ENCODE data around the gene MS4A4A. TPM values are rescaled to one million over a fixed set of nuclear protein-coding genes. Genes with fewer than 3 reads are reported as not detected.

The MS4A4A gene
- total and polyA plus RNA-seq, 7 experiments from 2014 or later: 0.62 to 6.9 (median 0.87) TPM; not detected in 3

DNA sequence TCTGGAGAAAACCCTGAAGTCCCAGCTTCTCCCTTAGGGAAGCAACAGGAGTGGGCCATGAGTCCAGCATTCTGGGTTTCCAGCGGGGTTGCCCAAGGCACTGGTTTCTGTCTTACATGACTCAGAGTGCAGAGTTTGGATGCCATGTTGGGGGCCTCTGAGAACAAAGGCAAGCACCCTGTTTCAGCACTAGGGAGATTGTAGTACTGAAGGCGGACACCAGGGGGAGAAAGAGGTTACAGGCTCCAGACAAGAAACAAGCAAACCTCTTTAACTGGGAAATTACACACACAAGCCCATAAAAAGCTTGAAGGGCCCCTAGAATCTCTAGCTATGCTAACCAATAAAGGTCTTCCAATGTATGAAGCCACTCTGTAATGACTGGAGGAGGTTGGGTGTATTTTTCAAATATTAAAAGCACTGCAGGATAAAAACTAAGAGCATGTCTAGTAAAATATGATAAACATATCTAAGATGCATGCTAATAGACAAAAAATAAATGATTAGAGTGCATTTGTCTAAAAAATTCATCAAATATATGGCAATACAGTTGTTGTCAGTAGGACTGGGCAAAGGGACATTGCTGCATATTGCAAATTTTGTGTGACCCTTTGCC is 53.6 kb downstream of the MS4A4A start:
- H3K27ac Mint-ChIP-seq: no peak overlapping the region
- ATAC-seq (peak; percentile 77), DNase-seq (peak; percentile 5 to 50 (median 35))
- H3K4me3 Mint-ChIP-seq: no peak overlapping the region
- CTCF ChIA-PET: interaction anchor here (0.6 to 1.5 kb wide), 2 partner anchors 8 to 13 kb away, joined by 3 read pairs; no protein-coding TSS in a partner anchor
- Histone ChIP-seq H3K36me3 (ENCODE audit: control insufficient read depth in 2 of 3, insufficient read depth in 3 of 3, low read length in 3 of 3) (no peaks in the 10 kb centered on the region), H3K4me1 (ENCODE audit: control insufficient read depth in 2 of 2, insufficient read depth in 2 of 2, low read length in 2 of 2) (no peaks in the 10 kb centered on the region), H3K27me3 (ENCODE audit: control insufficient read depth in 2 of 2, insufficient read depth in 2 of 2, low read length in 2 of 2) (no peaks in the 10 kb centered on the region), H3K4me3 (ENCODE audit: low read length) (no peak overlapping the region), H3K27ac (ENCODE audit: low read depth, low read length) (no peak overlapping the region), H3K9me3 (ENCODE audit: control insufficient read depth in 2 of 3, low read length in 3 of 3) (no peaks in the 10 kb centered on the region)
- intact Hi-C loops (cut with micrococcal nuclease): no loop called here
- no peaks in the 10 kb centered on the region for H3K4me1 Mint-ChIP-seq
- POLR2A ChIA-PET: no interaction called here
- H3K27me3 Mint-ChIP-seq: peaks cover 0 to 28% (median 13%) of the 10 kb centered on the region in 5 donors
- H3K9me3 Mint-ChIP-seq: peaks cover 0 to 7% (median 2%) of the 10 kb centered on the region in 11 donors
- H3K36me3 Mint-ChIP-seq: no peaks in the 10 kb centered on the region

- peaks cover 0 to 2% (median 0%) of the 10 kb centered on the region in 7 donors for H3K4me1 Mint-ChIP-seq
- H3K27ac Mint-ChIP-seq: no peak overlapping the region
- ChIA-PET CTCF (no interaction called here), POLR2A (no interaction called here)
- no peak overlapping the region for H3K4me3 Mint-ChIP-seq
- Histone ChIP-seq H3K4me1 (ENCODE audit: control insufficient read depth in 2 of 2, insufficient read depth in 2 of 2, low read length in 2 of 2) (no peaks in the 10 kb centered on the region), H3K4me3 (ENCODE audit: low read length) (no peak overlapping the region), H3K36me3 (ENCODE audit: control insufficient read depth in 2 of 3, insufficient read depth in 3 of 3, low read length in 3 of 3) (no peaks in the 10 kb centered on the region), H3K9me3 (ENCODE audit: control insufficient read depth in 2 of 3, low read length in 3 of 3) (no peaks in the 10 kb centered on the region), H3K27me3 (ENCODE audit: control insufficient read depth in 2 of 2, insufficient read depth in 2 of 2, low read length in 2 of 2) (no peaks in the 10 kb centered on the region), H3K27ac (ENCODE audit: low read depth, low read length) (no peak overlapping the region)
- peaks cover 0 to 32% (median 14%) of the 10 kb centered on the region in 5 donors for H3K27me3 Mint-ChIP-seq
- H3K36me3 Mint-ChIP-seq: no peaks in the 10 kb centered on the region
- DNase-seq (no peak), ATAC-seq (peak; percentile 20)
- intact Hi-C loops (cut with micrococcal nuclease): no loop called here
- no peaks in the 10 kb centered on the region for H3K9me3 Mint-ChIP-seq
These were observed 56.4 kb downstream of the MS4A4A start for GRCh38 chr11:60336767-60337391.

- Histone ChIP-seq H3K27me3 (ENCODE audit: control insufficient read depth in 2 of 2, insufficient read depth in 2 of 2, low read length in 2 of 2) (no peaks in the 10 kb centered on the region), H3K36me3 (ENCODE audit: control insufficient read depth in 2 of 3, insufficient read depth in 3 of 3, low read length in 3 of 3) (no peaks in the 10 kb centered on the region), H3K27ac (ENCODE audit: low read depth, low read length) (no peak overlapping the region), H3K4me1 (ENCODE audit: control insufficient read depth in 2 of 2, insufficient read depth in 2 of 2, low read length in 2 of 2) (no peaks in the 10 kb centered on the region), H3K4me3 (ENCODE audit: low read length) (no peak overlapping the region), H3K9me3 (ENCODE audit: control insufficient read depth in 2 of 3, low read length in 3 of 3) (no peaks in the 10 kb centered on the region)
- H3K9me3 Mint-ChIP-seq: no peaks in the 10 kb centered on the region
- H3K36me3 Mint-ChIP-seq: no peaks in the 10 kb centered on the region
- peaks cover 0 to 26% (median 15%) of the 10 kb centered on the region in 5 donors for H3K27me3 Mint-ChIP-seq
- no peak overlapping the region for H3K27ac Mint-ChIP-seq
- no peak for DNase-seq
- peaks cover 0 to 2% (median 0%) of the 10 kb centered on the region in 7 donors for H3K4me1 Mint-ChIP-seq
- H3K4me3 Mint-ChIP-seq: no peak overlapping the region
- POLR2A ChIA-PET: no interaction called here
- intact Hi-C loops (cut with micrococcal nuclease): no loop called here
- CTCF ChIA-PET: no interaction called here
- ATAC-seq: no peak
These were observed 57.6 kb downstream of the MS4A4A start for GRCh38 chr11:60338053-60338452.

- no peaks in the 10 kb centered on the region for H3K4me1 ChIP-seq (ENCODE audit: control insufficient read depth in 2 of 2, insufficient read depth in 2 of 2, low read length in 2 of 2)
- Mint-ChIP-seq H3K4me1 (peaks cover 0 to 2% (median 0%) of the 10 kb centered on the region in 7 donors), H3K9me3 (no peaks in the 10 kb centered on the region), H3K4me3 (no peak overlapping the region), H3K36me3 (no peaks in the 10 kb centered on the region), H3K27me3 (peaks cover 0 to 29% (median 15%) of the 10 kb centered on the region in 5 donors), H3K27ac (no peak overlapping the region)
- POLR2A ChIA-PET: no interaction called here
- H3K9me3 ChIP-seq (ENCODE audit: control insufficient read depth in 2 of 3, low read length in 3 of 3): no peaks in the 10 kb centered on the region
- no peak overlapping the region for H3K4me3 ChIP-seq (ENCODE audit: low read length)
- H3K27ac ChIP-seq (ENCODE audit: low read depth, low read length): no peak overlapping the region
- DNase-seq (no peak), ATAC-seq (no peak)
- CTCF ChIA-PET: no interaction called here
- intact Hi-C loops (cut with micrococcal nuclease): no loop called here
- no peaks in the 10 kb centered on the region for H3K27me3 ChIP-seq (ENCODE audit: control insufficient read depth in 2 of 2, insufficient read depth in 2 of 2, low read length in 2 of 2)
- H3K36me3 ChIP-seq (ENCODE audit: control insufficient read depth in 2 of 3, insufficient read depth in 3 of 3, low read length in 3 of 3): no peaks in the 10 kb centered on the region
These were observed 58.9 kb downstream of the MS4A4A start for GRCh38 chr11:60339356-60339755.

DNA sequence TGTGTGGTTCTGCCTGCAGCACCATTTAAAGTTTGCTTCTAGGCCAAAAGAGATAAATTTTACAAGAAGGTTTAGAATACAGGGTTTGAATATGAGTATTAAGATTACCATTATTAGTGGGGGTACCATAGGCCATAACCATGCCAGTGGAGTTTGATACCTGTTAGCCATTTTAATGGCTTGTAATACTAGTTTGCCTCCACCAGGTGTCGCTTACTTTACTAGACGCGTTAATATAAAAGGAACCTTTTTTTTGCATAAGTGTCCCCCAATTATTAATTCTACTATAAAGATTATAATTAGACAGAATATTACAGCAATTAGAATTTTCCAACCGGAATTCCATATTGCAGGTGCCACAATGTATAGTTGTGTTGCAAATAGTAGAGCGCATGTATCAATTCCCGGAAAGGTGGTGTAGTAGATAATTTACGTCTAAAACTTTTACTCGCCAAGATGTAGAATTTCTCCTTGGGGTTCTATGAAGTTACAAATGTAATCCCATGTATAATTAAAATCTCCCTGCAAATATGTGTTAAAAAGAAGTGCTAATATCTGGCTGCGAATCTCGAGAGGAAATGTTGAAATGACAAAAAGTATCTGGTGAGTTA is 62.7 kb downstream of the MS4A4A start:
- ChIA-PET POLR2A (no interaction called here), CTCF (no interaction called here)
- H3K4me3 ChIP-seq (ENCODE audit: low read length): no peak overlapping the region
- peaks cover 2 to 33% (median 20%) of the 10 kb centered on the region in 5 donors for H3K27me3 Mint-ChIP-seq
- no peaks in the 10 kb centered on the region for H3K9me3 ChIP-seq (ENCODE audit: control insufficient read depth in 2 of 3, low read length in 3 of 3)
- intact Hi-C loops (cut with micrococcal nuclease): loop anchor here in 1 of 2 donors (1.0 kb wide), 1 partner anchor 275 kb away; no protein-coding TSS in a partner anchor
- H3K9me3 Mint-ChIP-seq: no peaks in the 10 kb centered on the region
- H3K4me3 Mint-ChIP-seq: no peak overlapping the region
- no peak overlapping the region for H3K27ac ChIP-seq (ENCODE audit: low read depth, low read length)
- no peak overlapping the region for H3K27ac Mint-ChIP-seq
- no peaks in the 10 kb centered on the region for H3K36me3 ChIP-seq (ENCODE audit: control insufficient read depth in 2 of 3, insufficient read depth in 3 of 3, low read length in 3 of 3)
- peaks cover 0 to 2% (median 0%) of the 10 kb centered on the region in 7 donors for H3K4me1 Mint-ChIP-seq
- no peaks in the 10 kb centered on the region for H3K27me3 ChIP-seq (ENCODE audit: control insufficient read depth in 2 of 2, insufficient read depth in 2 of 2, low read length in 2 of 2)
- no peaks in the 10 kb centered on the region for H3K4me1 ChIP-seq (ENCODE audit: control insufficient read depth in 2 of 2, insufficient read depth in 2 of 2, low read length in 2 of 2)
- DNase-seq: peak in 2 of 9 donors; percentile 4 to 9
- no peaks in the 10 kb centered on the region for H3K36me3 Mint-ChIP-seq
- ATAC-seq: no peak

- Mint-ChIP-seq H3K27me3 (peaks cover 4 to 28% (median 24%) of the 10 kb centered on the region in 5 donors), H3K27ac (no peak overlapping the region), H3K4me1 (peaks cover 0 to 2% (median 0%) of the 10 kb centered on the region in 7 donors), H3K4me3 (no peak overlapping the region), H3K9me3 (no peaks in the 10 kb centered on the region), H3K36me3 (no peaks in the 10 kb centered on the region)
- ChIA-PET CTCF (no interaction called here), POLR2A (no interaction called here)
- no peaks in the 10 kb centered on the region for H3K9me3 ChIP-seq (ENCODE audit: control insufficient read depth in 2 of 3, low read length in 3 of 3)
- no peak overlapping the region for H3K27ac ChIP-seq (ENCODE audit: low read depth, low read length)
- ATAC-seq (no peak), DNase-seq (no peak)
- H3K4me3 ChIP-seq (ENCODE audit: low read length): no peak overlapping the region
- no peaks in the 10 kb centered on the region for H3K4me1 ChIP-seq (ENCODE audit: control insufficient read depth in 2 of 2, insufficient read depth in 2 of 2, low read length in 2 of 2)
- H3K27me3 ChIP-seq (ENCODE audit: control insufficient read depth in 2 of 2, insufficient read depth in 2 of 2, low read length in 2 of 2): no peaks in the 10 kb centered on the region
- intact Hi-C loops (cut with micrococcal nuclease): no loop called here
- no peaks in the 10 kb centered on the region for H3K36me3 ChIP-seq (ENCODE audit: control insufficient read depth in 2 of 3, insufficient read depth in 3 of 3, low read length in 3 of 3)
These were observed 63.7 kb downstream of the MS4A4A start for GRCh38 chr11:60344146-60344545.

All from naive thymus-derived CD4-positive, alpha-beta T cell (primary cell).